Sigmoid colon (tissue), 7 donors: ENCODE results near the gene FUT9. TPM values are rescaled to one million over a fixed set of nuclear protein-coding genes. Genes with fewer than 3 reads are reported as not detected.

Experiments used
- DNase-seq: peaks from one replicate; pipeline ENCODE4 v3.0.0-alpha.2; 2019
- H3K27ac ChIP-seq, 4 donors: fragments of 200-600 bp; sonication (generic); one replicate each; pipeline ENCODE4 v1.5.1; 2016 to 2019; ENCODE audit warnings: mild to moderate bottlenecking in 1 of 4
- H3K27me3 ChIP-seq, 3 donors: fragments of 200-600 bp; sonication (generic); one replicate each; pipeline ENCODE4 v1.5.1; 2019; ENCODE audit warnings: mild to moderate bottlenecking in 1 of 3
- H3K36me3 ChIP-seq, 4 donors: fragments of 200-600 bp; sonication (generic); one replicate each; pipeline ENCODE4 v1.5.1; 2016 to 2019
- H3K4me1 ChIP-seq, 4 donors: fragments of 200-600 bp; sonication (generic); one replicate each; pipeline ENCODE4 v1.5.1; 2017 to 2019
- H3K4me3 ChIP-seq, 4 donors: fragments of 200-600 bp; sonication (generic); one replicate each; pipeline ENCODE4 v1.5.1; 2017 to 2019; ENCODE audit warnings: mild to moderate bottlenecking in 2 of 4, moderate library complexity in 1 of 4
- H3K9me3 ChIP-seq, 4 donors: fragments of 200-600 bp in 3 of 4; sonication (generic) in 3 of 4; one replicate each; pipeline versions ENCODE4 v1.5.1 to v1.6.1; 2013 to 2019
- CTCF ChIP-seq, 4 experiments: fragments of 450-650 bp in 3 of 4; fragments of 200-600 bp in 1 of 4; IDR thresholded peaks; one replicate each; pipeline ENCODE4 v1.5.1; 2016 to 2019; ENCODE audit warnings: antibody characterized with exemption in 4 of 4, mild to moderate bottlenecking in 3 of 4, moderate library complexity in 2 of 4
- EP300 ChIP-seq, 4 donors: sonication (generic); formaldehyde crosslinking; IDR thresholded peaks; one replicate each; pipeline ENCODE4 v1.6.1; 2017; ENCODE audit warnings: antibody characterized with exemption in 4 of 4
- POLR2A ChIP-seq, 2 donors: fragments of 450-650 bp; IDR thresholded peaks; one replicate each; pipeline ENCODE4 v1.6.1; 2016; ENCODE audit warnings: antibody characterized with exemption in 2 of 2, mild to moderate bottlenecking in 2 of 2, moderate library complexity in 2 of 2
- POLR2AphosphoS5 ChIP-seq, 4 donors: sonication (generic); formaldehyde crosslinking; IDR thresholded peaks; one replicate each; pipeline ENCODE4 v1.6.1; 2017; ENCODE audit warnings: antibody characterized with exemption in 4 of 4
- WGBS, 2 donors: extraction: QIAGEN DNeasy Blood & Tissue Kit; methylation state at CpG; one replicate each; pipeline ENCODE4 v1.1.7; 2013; 5-methylcytosine and 5-hydroxymethylcytosine counted together
- intact Hi-C: fragments of 100-400 bp; cut with DNase I; formaldehyde crosslinking; loops from one replicate; pipeline ENCODE4 v1.15.1; 2023
- polyA plus RNA-seq, 3 donors: library from polyadenylated mRNA; stranded (reverse); fragments of 200-250 nt; gene quantifications; one replicate each; pipeline ENCODE4 v1.2.3, GENCODE V29; 2013
- total RNA-seq, 4 donors: library from RNA; depleted of rRNA; stranded (reverse); fragments of >200 nt; gene quantifications; one replicate each; pipeline ENCODE4 v1.1.0, GENCODE V29; 2016
- donor health status: healthy with polysubstance abuse.
- donor health status: Bipolar disorder and iron deficiency.
- donor health status: healthy.

FUT9 gene
- total RNA-seq = 1 to 10 TPM in 2 of 4 donors, under 1 TPM in 2; 0.54 to 2.1 (median 0.85) TPM
- under 1 TPM in 1 of 3 donors, not detected in 2; 0.01 TPM for polyA plus RNA-seq

- intact Hi-C loops = no loop called here
- H3K9me3 ChIP-seq = no peaks in the 10 kb centered on the region
- H3K27me3 ChIP-seq = peaks cover 0 to 18% (median 0%) of the 10 kb centered on the region in 3 donors
- 4 to 15% methylated on average over 62 of the region's 62 CpGs for WGBS, 2 donors
- peak within 1 kb of the TSS in 3 of 4 donors; percentile 21 to 65 (median 34) for H3K27ac ChIP-seq
- peaks cover 0 to 14% (median 0%) of the 10 kb centered on the region in 4 donors for H3K4me1 ChIP-seq
- no peak for TF ChIP-seq CTCF (IDR thresholded peaks at IDR 0.05)
- no peak for TF ChIP-seq POLR2AphosphoS5 (IDR thresholded peaks at IDR 0.05)
- no peak for TF ChIP-seq EP300 (IDR thresholded peaks at IDR 0.05)
- TF ChIP-seq POLR2A (IDR thresholded peaks at IDR 0.05) = no peak
- no peaks in the 10 kb centered on the region for H3K36me3 ChIP-seq
- DNase-seq = peak; percentile 73
- peak within 1 kb of the TSS; percentile 35 to 54 (median 50) for H3K4me3 ChIP-seq
Measured at GRCh38 chr6:96015518-96016333, at the start of gene FUT9. TSS of gene FUT9 (plus strand) at chr6:96015974. CDS start at chr6:96203156, 187,182 bp downstream.

- DNase-seq = no peak
- H3K4me3 ChIP-seq = no peak overlapping the region
- TF ChIP-seq EP300 (IDR thresholded peaks at IDR 0.05) (no peak), CTCF (IDR thresholded peaks at IDR 0.05) (no peak), POLR2AphosphoS5 (IDR thresholded peaks at IDR 0.05) (no peak), POLR2A (IDR thresholded peaks at IDR 0.05) (no peak)
- no peaks in the 10 kb centered on the region for H3K36me3 ChIP-seq
- H3K27me3 ChIP-seq = no peaks in the 10 kb centered on the region
- peaks cover 0 to 12% (median 3%) of the 10 kb centered on the region in 4 donors for H3K9me3 ChIP-seq
- intact Hi-C loops = no loop called here
- no peak overlapping the region for H3K27ac ChIP-seq
- H3K4me1 ChIP-seq = no peaks in the 10 kb centered on the region
Measured at GRCh38 chr6:95967594-95967993, 48.2 kb upstream of the FUT9 start.

GRCh38 chr6:95973976-95974375, 41.8 kb upstream of the FUT9 start:
- intact Hi-C loops = no loop called here
- no peak overlapping the region for H3K27ac ChIP-seq
- TF ChIP-seq POLR2AphosphoS5 (IDR thresholded peaks at IDR 0.05) (no peak), CTCF (IDR thresholded peaks at IDR 0.05) (no peak), EP300 (IDR thresholded peaks at IDR 0.05) (no peak), POLR2A (IDR thresholded peaks at IDR 0.05) (no peak)
- no peaks in the 10 kb centered on the region for H3K4me1 ChIP-seq
- no peak for DNase-seq
- peaks cover 0 to 4% (median 0%) of the 10 kb centered on the region in 4 donors for H3K9me3 ChIP-seq
- H3K4me3 ChIP-seq = no peak overlapping the region
- H3K27me3 ChIP-seq = no peaks in the 10 kb centered on the region
- no peaks in the 10 kb centered on the region for H3K36me3 ChIP-seq
- WGBS, 2 donors = 59 to 75% methylated on average over 3 of the region's 3 CpGs

GRCh38 chr6:95978230-95978629, 37.5 kb upstream of the FUT9 start:
- Histone ChIP-seq H3K27ac (no peak overlapping the region), H3K4me3 (no peak overlapping the region), H3K9me3 (no peaks in the 10 kb centered on the region), H3K36me3 (no peaks in the 10 kb centered on the region), H3K27me3 (no peaks in the 10 kb centered on the region), H3K4me1 (no peaks in the 10 kb centered on the region)
- no peak for TF ChIP-seq EP300 (IDR thresholded peaks at IDR 0.05)
- TF ChIP-seq POLR2A (IDR thresholded peaks at IDR 0.05) = no peak
- no peak for TF ChIP-seq POLR2AphosphoS5 (IDR thresholded peaks at IDR 0.05)
- no peak for TF ChIP-seq CTCF (IDR thresholded peaks at IDR 0.05)
- 44 to 76% methylated on average over 2 of the region's 2 CpGs for WGBS, 2 donors
- intact Hi-C loops = no loop called here
- DNase-seq = no peak
